GM12874 (cell line): ENCODE data around the gene TBXA2R.
A peak's percentile ranks its signal among the peaks of the same experiment; 100 is the strongest.

Experiments used
- CTCF ChIP-seq: IDR thresholded peaks from 2 replicates; pipeline ENCODE4 v1.5.1; 2011; ENCODE audit warnings: low read depth, mild to moderate bottlenecking, control low read depth, low read length, moderate library complexity; ENCODE audit not compliant: insufficient read depth

Gene TBXA2R

GRCh38 chr19:3575949-3576673 is 30.6 kb downstream of the TBXA2R start:
- TF ChIP-seq CTCF: no peak

- TF ChIP-seq CTCF: 0 out of 2 replicates have a peak, but pooled peaks have one; percentile 16
Observed at GRCh38 chr19:3575260-3575741, 31.4 kb downstream of the TBXA2R start.

GRCh38 chr19:3573858-3574637 is 32.6 kb downstream of the TBXA2R start:
- no peak for TF ChIP-seq CTCF

DNA sequence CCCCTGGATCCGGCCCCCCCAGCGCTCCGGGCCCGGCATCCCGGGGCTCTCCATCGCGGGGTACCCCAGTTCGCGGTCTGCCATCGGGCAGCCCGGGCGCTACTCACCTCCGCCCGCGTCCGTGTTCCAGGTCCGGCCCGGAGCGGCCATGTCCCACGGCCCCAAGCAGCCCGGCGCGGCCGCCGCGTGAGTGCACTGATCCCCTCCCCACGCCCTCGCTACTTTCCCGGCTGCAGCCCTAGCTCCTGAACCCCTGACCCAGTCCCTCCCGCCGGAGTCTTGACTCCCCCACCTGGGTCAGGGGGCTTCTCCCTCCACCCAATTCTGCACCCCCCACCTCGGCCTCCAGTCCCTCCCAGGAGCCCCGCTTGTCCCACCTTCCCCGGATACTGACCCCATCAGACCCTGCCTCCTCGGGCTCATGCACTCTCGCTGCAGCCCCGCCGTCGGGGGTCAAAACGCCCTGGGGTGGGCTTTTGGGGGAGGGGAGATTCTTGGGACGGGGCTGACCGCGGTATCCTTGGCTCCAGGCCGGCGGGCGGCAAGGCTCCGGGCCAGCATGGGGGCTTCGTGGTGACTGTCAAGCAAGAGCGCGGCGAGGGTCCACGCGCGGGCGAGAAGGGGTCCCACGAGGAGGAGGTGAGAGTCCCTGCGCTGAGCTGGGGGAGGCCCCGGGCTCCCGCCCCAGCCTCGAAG is 33.4 kb downstream of the TBXA2R start:
- no peak for TF ChIP-seq CTCF

- no peak for TF ChIP-seq CTCF
Observed at GRCh38 chr19:3572855-3573161, 33.9 kb downstream of the TBXA2R start, which contains the start of gene HMG20B. HMG20B (plus strand) TSS chr19:3572944; CDS start chr19:3573310, 366 bp downstream.

DNA sequence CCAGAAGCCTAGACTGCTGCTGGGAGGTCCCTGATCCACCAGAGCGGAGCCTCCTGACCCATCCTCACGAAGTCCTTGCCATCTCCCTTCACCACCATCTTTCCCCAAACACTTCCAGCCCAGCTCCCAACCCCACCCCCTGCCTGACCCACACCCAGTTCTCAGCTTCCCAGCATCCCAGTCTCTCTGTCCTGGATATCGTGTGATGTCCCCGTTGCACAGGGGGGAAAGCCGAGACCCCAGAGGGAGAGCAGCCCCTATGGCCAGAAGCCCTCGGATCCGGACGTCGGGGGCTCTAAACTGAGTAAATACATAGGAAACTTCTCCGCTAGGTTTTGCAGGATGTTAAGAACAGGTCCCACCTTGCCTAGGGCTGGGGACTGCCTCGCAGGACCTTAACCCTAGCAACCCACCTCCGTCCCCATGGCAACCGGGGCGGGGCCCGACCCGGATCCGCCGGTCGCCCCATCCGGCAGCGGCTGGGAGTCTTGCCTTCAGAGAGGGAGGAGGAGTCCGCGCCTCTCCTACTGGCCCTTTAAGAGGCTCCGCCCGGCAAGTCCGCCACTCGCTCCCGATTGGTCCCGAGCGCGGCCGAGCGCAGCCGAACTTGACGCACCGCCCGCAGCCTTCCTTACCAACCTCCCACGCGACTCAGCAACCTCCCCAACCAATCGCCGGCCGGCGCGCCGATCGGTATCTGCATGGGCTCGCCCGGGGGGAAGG is 34.4 kb downstream of the TBXA2R start:
- TF ChIP-seq CTCF: no peak
